GM23248 (cell line): Measurements from ENCODE around the gene DOCK3.

Source experiments
- EZH2 ChIP-seq: fragments of 200-600 bp; sonication (generic); IDR thresholded peaks from 2 replicates; pipeline ENCODE4 v1.6.1; 2018; ENCODE audit warnings: antibody characterized with exemption, mild to moderate bottlenecking; ENCODE audit not compliant: insufficient read depth, poor library complexity, severe bottlenecking
- EZH2phosphoT487 ChIP-seq: fragments of 200-600 bp; sonication (generic); IDR thresholded peaks from 2 replicates; pipeline ENCODE4 v1.6.1; 2018; ENCODE audit warnings: antibody characterized with exemption, moderate library complexity, mild to moderate bottlenecking, low read depth; ENCODE audit not compliant: insufficient read depth

DNA sequence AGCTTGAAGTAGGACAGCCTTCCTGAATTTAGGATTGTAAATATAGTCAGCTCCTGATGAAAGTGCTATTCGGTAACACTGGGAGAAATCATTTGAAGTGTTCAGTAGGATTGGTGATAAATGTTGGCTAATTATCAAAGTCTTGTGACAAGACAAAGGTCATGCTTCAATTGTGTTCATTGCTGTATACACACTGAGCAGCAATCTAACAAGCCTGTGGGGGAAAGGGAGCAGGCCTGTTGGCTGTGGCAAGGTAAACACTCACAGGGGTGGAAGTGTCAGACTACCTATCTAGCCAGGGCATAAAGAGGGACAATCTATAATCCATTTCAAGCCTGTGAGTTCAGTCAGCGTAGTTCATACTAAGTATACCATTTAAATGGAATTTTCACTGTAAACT lies 599.3 kb downstream of the DOCK3 start:
- no peak for TF ChIP-seq EZH2phosphoT487
- TF ChIP-seq EZH2: no peak
